Hindlimb muscle (tissue), 1 donor: ENCODE results near the gene TPPP. TPM values are rescaled to one million over a fixed set of nuclear protein-coding genes. Genes with fewer than 3 reads are reported as not detected.
A peak's percentile ranks its signal among the peaks of the same experiment; 100 is the strongest.

Experiments
- DNase-seq: peaks from one replicate; pipeline ENCODE4 v3.0.0-alpha.2; 2013
- polyA plus RNA-seq: library from polyadenylated mRNA; unstranded; fragments of 120-200 nt; gene quantifications from one replicate; pipeline ENCODE4 v1.2.1, GENCODE V29; 2013; ENCODE audit not compliant: insufficient read length

Gene TPPP
- polyA plus RNA-seq, 1 donor, result 7.7 TPM

DNA sequence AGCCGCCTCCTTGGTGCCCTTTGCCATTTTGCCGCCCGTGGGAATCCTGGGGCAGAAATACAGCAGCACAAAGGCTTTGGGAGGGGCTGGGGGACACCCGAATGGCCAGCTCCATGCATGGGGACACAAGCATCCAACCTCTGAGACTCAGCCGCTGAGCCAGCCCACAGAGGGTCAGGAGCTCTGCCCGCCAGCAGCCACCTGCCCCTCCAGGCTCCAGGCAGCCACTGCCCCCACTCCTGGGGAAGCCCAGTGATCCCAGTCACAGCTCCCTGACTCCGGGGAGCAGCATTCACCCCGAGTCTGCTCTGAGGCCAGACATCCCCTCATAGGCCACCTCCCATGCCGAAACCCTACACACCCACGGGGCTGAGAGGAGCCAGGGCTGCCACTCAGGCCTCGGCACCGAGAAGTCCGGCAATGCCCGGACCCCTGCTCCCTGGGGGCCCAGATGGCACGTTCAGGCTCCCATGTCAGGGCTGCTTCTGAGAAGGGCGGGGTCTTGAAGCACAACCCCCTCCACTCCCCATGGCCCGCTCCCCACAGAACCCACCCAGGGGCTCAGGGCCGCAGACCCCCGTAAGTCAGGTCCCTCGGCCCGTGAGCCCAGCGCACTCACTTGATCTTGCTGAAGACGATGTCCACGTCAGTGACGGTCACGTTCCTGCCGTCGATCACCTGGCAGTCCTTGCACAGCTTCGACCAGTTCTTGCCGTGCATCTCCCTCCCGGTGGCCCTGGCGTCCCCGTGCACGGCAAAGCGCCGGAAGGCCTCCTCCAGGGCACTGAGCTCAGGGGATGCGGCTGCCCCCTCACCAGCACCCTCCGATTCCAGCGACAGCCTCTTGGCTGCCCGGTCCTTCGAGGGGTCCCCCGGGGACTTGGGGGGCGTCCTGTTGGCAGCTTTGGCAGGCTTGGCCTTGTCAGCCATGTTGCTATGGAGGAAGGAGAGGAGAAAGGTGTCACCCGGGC, 15.7 kb downstream of the TPPP start:
- DNase-seq, result no peak

DNA sequence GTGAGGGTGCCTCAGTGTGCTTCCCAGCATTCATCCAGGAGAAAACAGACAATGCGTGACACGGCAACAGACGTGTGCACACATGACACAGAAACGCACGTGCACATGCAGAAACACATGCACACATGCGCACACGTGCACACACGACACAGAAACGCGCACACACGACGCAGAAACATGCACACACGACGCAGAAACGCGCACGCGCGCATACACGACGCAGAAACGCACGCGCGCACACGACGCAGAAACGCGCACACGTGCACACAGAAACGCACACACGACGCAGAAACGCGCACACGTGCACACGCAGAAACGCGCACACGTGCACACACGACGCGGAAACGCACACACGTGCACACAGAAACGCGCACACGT, 16.5 kb downstream of the TPPP start:
- DNase-seq, result no peak

DNA sequence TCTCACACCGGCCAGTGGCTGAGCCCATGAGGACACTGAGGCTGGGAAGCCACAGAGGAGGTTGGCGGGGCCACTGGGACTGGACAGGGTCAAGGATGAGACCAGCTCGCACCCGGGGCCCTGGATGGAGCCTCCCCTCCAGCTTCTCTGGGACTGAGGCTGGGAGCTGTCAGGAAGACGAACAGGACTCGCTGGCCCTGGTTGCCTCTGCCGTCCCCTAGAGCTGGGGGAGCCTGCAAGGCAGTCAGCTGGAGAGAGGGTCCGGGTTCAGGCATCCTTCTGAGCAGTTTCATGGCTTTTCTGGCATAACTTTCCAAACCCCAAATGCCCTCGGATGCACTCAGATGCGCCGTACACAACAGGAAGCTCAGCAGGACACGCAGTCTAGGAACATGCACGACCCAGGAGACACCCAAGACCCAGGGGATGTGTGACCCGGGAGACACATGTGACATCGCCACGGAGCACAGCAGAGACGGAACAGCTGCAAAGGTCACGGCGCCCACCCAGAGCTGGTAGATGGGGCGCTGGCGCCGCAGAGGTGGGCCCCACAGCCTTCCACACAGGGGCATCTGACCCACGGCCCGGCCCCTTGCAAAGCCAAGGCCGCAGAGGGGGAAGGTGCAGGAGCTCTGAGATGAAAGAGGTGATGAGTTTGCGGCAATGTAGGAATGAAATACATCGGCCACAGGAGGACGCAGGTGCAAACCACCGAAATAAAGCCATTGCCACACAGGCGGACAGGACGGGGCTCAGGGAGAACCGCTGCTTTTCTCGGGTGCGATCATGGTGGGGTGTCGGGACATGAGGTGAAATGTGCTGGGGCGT, 17.1 kb downstream of the TPPP start:
- no peak for DNase-seq

DNA sequence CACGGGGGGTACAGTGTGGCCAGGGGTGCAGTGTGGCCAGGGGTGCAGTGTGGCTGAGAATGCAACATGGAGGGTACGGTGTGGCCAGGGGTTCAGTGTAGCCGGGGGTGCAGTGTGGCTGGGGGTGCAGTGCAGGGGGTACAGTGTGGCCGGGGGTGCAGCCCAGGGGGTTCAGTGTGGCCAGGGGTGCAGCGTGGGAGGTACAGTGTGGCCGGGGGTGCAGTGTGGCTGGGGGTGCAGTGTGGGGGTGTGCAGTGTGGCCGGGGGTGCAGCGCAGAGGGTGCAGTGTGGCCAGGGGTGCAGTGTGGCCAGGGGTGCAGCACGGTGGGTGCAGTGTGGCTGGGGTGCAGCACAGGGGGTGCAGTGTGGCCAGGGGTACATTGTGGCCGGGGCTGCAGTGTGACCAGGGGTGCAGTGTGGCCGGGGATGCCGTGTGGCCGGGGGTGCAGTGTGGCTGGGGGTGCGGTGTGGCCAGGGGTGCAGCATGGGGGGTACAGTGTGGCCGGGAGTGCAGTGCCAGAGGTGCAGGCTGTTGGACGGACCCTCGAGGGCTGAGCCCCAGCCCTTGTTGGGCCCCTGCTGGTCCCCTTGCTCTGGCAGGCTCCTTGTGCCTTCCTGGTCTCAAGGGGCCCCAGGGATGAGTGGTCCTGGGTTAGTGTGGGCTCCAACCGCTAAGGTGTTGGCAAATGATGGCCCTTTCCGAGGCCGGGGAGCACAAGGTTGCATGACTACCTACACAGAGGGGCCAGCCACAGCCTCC, 17.9 kb downstream of the TPPP start:
- no peak for DNase-seq

DNA sequence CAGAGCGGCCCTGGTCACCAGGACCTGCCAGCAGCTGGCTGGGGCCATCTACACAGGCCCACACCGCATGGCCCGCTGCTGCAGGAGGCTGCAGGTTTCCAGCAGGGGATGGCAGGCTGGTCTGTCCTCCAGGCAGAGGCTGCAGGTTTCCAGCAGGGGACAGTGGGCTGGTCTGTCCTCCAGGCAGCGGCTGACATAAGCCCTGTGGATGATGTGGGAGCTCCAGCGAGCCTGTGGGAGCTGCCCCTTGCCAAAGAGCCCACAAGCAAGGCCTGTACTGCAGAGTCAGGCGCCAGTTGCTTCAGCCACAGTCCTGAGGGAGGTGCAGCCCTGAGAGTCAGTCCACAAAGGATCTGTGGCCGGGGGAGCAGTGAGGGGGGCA, 18.5 kb downstream of the TPPP start:
- DNase-seq, result no peak

DNA sequence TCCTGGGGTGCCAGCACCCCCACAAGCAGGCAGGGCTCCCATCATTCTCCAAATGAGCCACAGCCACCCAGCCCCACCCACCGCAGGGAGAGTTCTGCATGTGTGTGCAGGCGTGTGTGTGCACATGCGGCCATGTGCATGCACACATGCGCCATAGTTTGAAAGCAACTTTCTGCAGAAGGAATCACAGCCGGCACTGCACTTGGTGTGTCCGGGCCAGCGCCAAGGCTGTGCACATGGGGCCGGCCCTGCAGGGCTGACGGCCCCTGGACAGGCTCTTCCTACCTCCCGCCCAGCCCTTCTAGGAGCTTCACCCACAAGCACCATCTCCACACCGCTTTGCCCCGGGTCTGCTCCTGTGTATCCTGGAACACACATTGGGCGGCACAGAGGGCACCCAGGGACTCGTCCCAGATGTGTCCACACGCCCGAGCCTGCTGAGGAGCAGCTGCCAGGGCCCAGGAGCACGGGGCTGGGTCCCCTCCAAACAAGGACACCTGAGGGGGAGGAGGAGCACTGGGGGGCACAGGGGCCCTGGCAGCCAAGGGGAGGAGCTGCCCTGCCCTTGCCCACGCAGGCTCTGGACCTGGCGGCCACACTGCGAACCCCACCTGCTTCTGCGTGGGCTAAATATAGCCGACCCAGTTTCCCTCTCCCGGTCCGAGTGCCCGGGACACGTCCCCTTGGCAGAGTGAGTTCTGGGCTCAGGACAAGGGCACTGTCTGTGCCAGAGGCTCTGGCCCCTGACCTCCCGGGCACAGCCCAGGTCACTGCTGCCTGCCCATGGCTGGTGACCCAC, 19.1 kb downstream of the TPPP start:
- peak; percentile 15 for DNase-seq

DNA sequence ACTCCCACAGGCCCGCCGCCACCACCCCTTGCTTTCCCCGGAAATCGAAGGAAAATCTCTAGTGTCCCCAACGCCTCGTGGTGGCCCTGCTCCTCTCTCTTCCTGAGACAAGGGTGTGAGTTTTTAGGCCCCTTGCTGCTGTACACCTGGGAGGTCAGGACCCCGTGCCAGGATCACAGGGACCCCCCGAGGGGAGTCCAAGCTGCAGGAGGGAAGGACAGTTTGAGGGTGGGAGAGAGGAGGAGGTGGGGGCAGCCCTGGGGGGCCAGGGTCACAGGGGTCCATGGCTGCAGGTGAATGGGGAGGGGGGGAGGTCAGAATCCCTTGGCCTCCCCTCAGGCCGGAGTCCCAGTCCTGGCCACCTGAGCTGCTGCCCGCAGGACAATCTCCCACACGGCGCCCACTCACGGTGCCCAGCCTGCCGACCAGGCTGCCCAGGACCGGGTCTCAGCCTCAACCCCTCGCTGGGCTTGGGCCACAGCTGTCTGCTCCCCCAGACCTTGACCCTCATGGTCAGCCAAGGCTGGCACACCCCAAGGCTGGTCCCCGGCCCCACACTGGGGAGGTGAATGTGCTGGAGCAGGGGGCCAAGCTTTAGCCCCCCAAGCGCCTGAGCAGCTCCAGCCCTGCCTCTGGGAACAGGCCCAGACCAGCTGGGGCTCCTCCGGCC, 19.9 kb downstream of the TPPP start:
- DNase-seq, result no peak

DNA sequence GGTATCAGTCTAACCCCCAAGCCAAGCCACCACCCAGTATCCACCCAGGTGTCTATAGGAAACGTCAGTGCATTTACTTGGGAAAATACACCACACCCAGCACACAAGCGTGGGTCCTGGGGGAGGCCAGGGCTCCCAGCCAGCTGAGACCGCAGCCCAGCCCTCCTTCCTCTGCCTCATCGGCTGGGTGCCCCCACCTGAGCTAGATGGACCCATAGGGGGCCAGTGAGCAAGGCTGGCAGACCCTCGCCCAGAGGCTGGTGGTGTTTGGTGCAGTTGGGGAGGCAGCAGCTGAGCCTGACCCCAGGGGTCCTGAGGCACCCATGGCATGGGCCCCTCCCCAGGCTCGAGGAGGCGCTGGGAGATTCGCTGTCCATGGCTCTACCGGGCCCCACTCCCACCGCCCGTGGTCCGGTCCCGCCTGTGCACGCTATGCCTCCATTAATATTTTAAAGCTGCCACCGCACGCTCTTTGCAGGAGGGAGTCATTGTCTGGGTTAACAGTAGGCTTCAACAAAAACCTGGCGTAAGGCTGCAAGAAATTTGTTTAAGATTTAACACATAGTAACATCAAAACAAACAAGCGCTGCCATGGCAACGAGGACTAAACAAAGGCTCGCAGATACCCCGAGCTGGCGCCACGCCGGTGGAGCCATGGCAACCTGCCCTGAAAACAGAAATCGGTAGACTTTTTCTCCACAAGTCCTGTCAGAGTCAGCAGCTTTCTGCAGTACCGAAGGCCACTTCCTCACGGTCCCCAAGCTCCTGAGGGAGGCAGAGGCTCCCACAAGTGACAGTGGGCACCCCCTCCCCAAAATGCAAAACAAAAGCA, 20.6 kb downstream of the TPPP start:
- DNase-seq, result peak; percentile 82

DNA sequence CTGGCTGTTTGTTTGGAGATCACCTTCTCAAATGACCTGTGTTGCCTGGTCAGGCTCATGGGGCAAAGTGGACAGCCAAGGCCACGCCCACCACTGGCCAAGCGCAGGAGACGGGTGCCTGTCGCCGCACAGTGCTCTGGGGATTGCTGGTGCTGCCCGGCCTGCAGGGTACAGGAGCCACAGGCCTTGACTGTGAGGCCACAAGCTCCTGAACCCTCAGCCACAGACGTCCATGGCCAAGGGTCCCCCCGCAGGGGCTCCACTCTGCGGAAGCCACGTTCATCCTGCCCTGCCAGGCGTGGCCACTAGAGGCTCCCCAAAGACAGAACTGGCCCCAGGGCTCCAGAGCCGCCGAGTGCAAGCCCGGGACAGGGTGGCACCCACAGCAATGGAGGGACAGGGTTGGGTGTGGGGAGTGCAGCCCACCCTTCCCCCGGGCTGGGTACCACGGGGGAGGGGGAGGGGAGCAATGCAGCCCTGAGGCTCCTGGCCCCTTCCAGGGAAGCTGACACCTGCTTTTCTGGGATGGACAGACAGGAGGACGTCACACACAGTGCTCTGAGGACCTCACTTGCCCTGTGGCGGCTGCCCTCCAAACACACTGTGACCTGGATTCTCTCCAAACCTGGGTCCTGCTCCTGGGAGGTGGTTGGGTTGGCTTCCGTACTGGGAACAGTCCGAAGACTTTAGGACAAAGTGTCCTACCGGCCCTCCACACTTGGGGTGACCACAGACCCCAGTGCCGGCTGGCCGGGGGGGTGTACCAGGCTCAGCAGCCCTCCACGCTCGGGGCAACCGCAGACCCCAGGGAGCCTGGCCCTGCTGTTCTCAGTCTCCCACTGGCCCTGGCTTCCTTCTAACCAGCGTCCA, 21.5 kb downstream of the TPPP start:
- DNase-seq, result peak; percentile 57

DNA sequence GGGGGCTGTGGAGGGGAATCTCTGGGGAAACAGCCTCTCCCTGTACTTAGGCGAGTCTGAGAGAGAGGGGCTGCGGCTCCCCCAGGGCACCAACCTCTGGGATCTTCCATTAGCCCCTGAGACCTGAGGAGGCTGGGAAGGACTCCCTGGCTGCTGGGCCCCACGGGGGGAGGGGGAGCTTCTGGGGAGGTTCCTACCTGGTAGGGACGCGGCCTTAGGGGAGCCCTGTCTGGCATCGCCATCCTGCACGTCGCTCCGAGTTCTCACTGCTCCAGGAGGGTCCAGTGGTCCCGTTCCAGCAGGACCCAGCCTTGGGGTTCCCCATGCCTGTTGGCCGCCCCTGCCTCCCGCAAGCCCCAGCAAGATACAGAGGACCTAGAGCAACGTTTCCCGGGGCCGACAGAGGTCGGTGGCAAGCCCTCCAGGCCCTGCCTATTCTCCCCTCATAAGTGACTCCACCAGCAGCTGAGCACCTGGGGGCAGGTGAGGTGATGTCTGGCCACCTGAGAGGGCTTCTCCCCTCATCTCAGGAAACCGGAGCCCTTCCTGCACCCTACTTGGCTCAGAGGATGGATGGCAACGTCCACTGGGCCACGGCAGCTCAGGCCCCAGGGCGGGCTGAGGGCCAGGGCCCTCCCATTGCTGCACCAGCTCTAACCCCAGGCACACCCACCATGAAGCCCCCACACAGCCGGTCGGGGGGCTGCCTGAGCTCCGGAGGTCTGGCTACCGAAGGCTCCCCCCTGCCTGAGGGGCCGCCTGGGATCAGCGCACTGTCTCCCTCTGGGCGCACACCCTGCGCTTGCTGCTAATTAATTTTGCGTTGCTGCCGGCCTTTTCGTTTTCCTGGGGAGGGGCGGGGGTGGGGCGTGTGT, 22.5 kb downstream of the TPPP start:
- no peak for DNase-seq

DNA sequence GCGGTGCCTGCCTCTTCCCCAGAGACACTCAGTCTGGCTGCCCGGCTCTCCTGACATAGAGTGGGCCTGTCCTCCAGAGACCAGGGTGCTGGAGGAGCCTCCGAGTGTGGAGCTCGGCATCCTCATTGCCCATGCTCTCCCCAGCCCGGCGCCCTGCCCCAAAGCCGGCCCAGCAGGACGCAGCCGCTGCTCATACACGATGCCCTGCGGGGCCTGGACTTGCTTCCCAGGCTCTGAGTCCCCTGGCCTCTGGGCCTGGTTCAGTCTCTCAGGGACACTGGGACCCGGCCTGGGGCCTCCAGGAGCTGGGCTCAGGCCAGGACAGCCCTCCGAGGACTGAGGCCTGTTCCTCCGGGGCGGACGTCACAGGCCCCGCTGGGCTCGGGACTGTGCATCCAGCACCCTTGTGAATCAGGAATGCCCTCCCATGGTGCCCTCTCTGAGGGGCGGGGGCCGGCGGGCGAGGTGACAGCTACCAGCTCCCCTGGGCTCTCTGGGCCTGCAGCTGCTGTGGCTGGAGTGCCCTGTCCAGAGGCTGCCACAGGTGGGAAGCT, 23.2 kb downstream of the TPPP start:
- no peak for DNase-seq

DNA sequence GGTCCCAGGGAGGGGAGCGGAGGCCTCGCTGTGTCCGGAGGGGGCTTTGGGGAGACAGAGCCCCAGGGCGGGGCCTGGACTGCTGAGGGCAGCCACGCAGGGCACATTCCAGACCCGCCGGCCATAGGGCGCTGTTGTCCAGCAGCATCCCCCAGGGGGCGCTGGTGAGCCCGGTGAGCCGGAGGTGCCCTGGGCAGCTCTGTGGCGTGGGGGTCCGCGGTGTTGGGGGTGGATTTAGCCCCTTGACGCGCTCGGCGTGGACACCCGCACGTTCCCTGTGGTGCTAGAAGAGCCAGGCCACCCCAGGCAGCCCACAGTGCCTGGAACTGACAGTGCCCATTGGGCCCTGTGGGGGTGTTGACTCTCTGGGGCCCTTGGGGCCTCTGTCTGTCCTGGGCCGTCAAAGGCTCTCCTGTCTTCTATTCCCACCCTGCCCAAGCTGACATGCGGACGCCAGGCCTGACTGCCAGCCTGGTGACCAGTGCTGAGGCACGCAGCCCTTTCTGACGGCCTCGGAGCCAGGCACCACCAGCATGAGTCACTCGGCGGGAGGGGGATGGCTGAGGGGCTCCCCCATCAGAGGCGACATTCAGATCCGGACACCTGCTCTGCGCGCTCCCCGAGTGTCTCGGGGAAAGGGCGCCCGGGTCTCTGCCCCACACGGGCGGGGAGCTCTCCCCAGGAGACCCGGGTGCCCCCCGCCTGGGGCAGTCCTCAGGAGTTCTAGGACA, 23.9 kb downstream of the TPPP start:
- DNase-seq, result no peak

DNA sequence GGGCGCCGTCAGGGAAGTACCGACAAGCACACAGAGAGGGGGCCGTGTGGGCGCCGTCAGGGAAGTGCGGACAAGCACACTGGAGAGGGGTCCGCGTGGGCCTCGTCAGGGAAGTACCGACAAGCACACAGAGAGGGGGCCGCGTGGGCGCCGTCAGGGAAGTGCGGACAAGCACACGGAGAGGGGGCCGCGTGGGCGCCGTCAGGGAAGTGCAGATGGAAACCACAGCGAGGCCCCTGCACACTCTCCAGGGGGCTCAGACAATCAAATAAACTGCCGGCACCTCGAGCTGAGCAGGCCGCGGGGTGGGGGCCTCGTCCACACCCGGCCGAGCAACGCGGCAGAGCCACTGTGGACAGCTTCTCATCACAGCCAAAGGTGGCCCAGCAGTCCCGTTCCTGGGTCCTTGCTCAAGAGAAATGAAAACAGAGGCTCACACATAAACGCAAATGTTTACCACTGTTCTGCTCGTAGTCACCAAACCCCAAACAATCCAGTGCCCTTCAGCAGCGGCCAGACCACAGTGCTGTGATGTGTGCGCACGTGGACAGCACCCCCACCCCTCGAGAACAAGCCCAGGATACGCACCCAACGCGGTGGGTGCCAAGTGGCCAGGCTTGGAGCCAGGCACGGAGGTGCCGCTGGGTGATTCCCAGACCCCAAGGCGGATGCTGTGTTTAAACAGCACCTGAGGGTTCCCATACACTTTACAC, 24.7 kb downstream of the TPPP start:
- no peak for DNase-seq

DNA sequence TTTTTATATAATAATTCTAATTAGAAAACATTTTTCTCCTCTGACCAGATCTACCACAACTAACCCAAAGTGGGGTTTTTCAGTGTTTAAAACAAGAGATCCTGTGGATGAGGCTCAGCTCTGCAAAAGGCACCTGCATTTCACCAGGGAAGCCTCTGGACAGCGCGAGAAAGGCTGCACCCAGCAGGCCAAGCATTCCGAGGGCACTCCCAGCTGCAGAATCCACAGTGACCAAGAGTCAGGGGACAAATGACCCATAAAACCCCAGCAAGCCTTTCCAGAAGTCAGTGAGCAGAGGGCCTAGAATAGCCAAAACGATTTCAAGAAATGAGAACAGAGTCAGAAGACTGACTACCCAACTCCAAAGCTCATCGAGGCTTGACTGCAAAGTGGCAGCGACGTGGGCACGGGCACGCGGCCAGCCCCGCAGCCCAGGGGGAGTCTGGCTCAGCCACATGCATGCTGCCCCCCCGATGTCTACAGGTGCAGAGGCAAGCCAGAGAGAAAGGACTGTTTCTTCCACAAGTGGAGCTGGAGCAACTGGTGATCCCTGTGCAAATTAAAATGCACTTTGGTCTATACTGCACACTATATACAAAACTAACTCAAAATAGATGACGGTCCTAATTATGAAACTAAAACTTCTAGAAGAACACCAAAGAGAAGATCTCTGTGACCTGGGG, 26.2 kb downstream of the TPPP start:
- no peak for DNase-seq

DNA sequence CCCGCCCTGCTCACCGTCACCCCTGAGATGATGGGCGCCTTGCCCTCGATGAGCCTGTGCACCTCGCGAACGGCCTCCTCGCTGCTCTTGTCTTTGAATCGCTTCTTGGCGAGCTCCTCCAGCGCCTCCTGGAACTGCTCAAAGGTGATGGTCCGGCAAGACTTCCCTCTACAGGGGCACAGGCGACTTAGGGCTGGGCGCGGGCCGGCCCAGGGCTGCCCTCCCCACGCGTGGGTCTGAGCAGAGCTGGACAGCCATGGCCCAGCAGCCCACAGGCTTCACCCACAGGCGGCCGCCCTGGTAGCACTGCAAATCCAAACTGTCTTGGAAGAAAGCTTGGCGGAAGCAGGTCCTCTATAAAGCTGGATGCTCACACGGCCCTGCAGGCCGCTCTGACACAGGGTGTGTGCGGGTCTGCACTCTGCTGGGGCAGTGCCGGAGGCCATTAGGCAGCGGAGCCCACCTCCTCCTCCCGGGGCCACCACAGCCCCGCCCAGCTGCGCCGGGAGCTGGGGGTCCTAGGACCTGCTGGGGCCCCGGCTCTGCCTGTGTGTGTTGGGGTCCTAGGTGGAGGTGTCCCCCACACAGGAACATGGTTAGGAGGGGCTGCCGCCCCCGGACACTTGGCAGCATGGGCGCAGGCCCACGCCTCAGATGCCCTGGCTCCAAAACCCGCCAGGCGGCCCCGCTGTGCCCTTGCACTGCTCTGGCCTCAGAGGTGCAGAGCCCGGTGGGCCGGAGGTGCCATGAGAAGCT, 27.0 kb downstream of the TPPP start:
- DNase-seq, result no peak
